Panc1 (cell line): ENCODE measurements around the gene SPC25. TPM values are rescaled to one million over a fixed set of nuclear protein-coding genes. Genes with fewer than 3 reads are reported as not detected.

Experiments
- ATAC-seq: fragments of 200-7000 bp; cut with Tn5 transposase; 2 replicates; pipeline ENCODE4 v1.9.1; 2020; ENCODE audit warnings: mild to moderate bottlenecking, moderate library complexity
- BruUV-seq: library from RNA; stranded (reverse); fragments of 400-500 nt; replicated peaks from 2 replicates; lab custom pipeline; 2021; lab: Mats Ljungman, UMichigan
- CTCF ChIA-PET: fragments of 300-600 bp; sonication (Branson Sonifier 250); formaldehyde crosslinking; loops from one replicate; lab custom pipeline; 2022; ENCODE audit warnings: antibody characterized with exemption; lab: Charles Lee
- POLR2A ChIA-PET: fragments of 300-600 bp; sonication (Branson Sonifier 250); formaldehyde crosslinking; loops from one replicate; lab custom pipeline; 2022; ENCODE audit warnings: antibody characterized with exemption; lab: Charles Lee
- DNase-seq: peaks from one replicate; pipeline ENCODE4 v3.0.0-alpha.2; 2010; ENCODE audit warnings: low read depth, low spot score
- H3K27ac ChIP-seq: 2 replicates; pipeline ENCODE4 v1.5.1; 2011; ENCODE audit warnings: mild to moderate bottlenecking, low read length, inconsistent platforms
- H3K27me3 ChIP-seq: fragments of 200-500 bp; sonication (Bioruptor generic); 2 replicates; pipeline ENCODE4 v1.6.0; 2014; ENCODE audit warnings: low read length, inconsistent platforms; ENCODE audit not compliant: control insufficient read depth, insufficient read depth
- H3K36me3 ChIP-seq: fragments of 200-500 bp; sonication (Bioruptor generic); 2 replicates; pipeline ENCODE4 v1.5.1; 2014; ENCODE audit warnings: inconsistent platforms, mild to moderate bottlenecking, low read length, moderate library complexity; ENCODE audit not compliant: control insufficient read depth, insufficient read depth
- H3K4me1 ChIP-seq: 2 replicates; pipeline ENCODE4 v1.5.1; 2011; ENCODE audit warnings: inconsistent platforms, mild to moderate bottlenecking, low read length, moderate library complexity; ENCODE audit not compliant: control insufficient read depth, insufficient read depth
- H3K4me3 ChIP-seq, 2 experiments: 2 replicates each; pipeline ENCODE4 v1.5.1; 2011 to 2012; ENCODE audit warnings: low read depth in 2 of 2, low read length in 2 of 2, mild to moderate bottlenecking in 2 of 2, inconsistent platforms in 1 of 2, moderate library complexity in 1 of 2
- H3K9me3 ChIP-seq: fragments of 200-500 bp; sonication (Bioruptor generic); 2 replicates; pipeline ENCODE4 v1.5.1; 2014; ENCODE audit warnings: low read depth, mild to moderate bottlenecking, inconsistent platforms, low read length, moderate library complexity; ENCODE audit not compliant: control insufficient read depth, insufficient read depth
- POLR2AphosphoS5 ChIP-seq: IDR thresholded peaks from 2 replicates; pipeline ENCODE4 v1.6.1; 2012; ENCODE audit warnings: mild to moderate bottlenecking, low read depth, low read length, moderate library complexity
- SIN3A ChIP-seq: IDR thresholded peaks from 2 replicates; pipeline ENCODE4 v1.6.1; 2012; ENCODE audit warnings: low read depth, mild to moderate bottlenecking, low read length, moderate library complexity, borderline replicate concordance; ENCODE audit not compliant: insufficient read depth
- TCF7L2 ChIP-seq: IDR thresholded peaks from 2 replicates; pipeline ENCODE4 v1.6.1; 2011; ENCODE audit warnings: mild to moderate bottlenecking, low read depth, low read length, inconsistent platforms
- in situ Hi-C: cut with HindIII; loops from 2 replicates; pipeline ENCODE4 v1.10.0; 2016; ENCODE audit warnings: low sequenced_read_pairs, low pct_unique_long_range_greater_than_20kb
- intact Hi-C: fragments of 100-400 bp; cut with micrococcal nuclease; formaldehyde crosslinking; loops from one replicate; pipeline ENCODE4 v1.10.0; 2022; ENCODE audit not compliant: unreplicated experiment
- total RNA-seq: library from RNA; stranded (reverse); gene quantifications from one replicate; pipeline ENCODE4 v1.2.1, GENCODE V29; 2021; ENCODE audit not compliant: unreplicated experiment
- TF ChIP-seq, protein P1 (sequence below): fragments of 450-650 bp; IDR thresholded peaks from 2 replicates; pipeline ENCODE4 v1.5.1; 2017; ENCODE audit warnings: mild to moderate bottlenecking
- TF ChIP-seq, protein P2 (sequence below), 2 experiments: IDR thresholded peaks; 2 replicates each; pipeline ENCODE4 v1.6.1; 2011 to 2012; ENCODE audit warnings: low read depth in 2 of 2, control low read depth in 1 of 2, low read length in 1 of 2, mild to moderate bottlenecking in 1 of 2, moderate library complexity in 1 of 2; ENCODE audit not compliant: insufficient read depth in 1 of 2

Gene SPC25
- total RNA-seq, 1 experiment from 2014 or later: 21.1 TPM

- BruUV-seq: no TSS peak
- intact Hi-C loops: no loop called here
- no peak overlapping the region for H3K27ac ChIP-seq
These were observed 34.6 kb downstream of the SPC25 start for GRCh38 chr2:168855601-168856000.

GRCh38 chr2:168854651-168855050 is 35.6 kb downstream of the SPC25 start:
- Histone ChIP-seq H3K4me3 (no peak overlapping the region), H3K4me1 (no peaks in the 10 kb centered on the region), H3K27ac (no peak overlapping the region), H3K36me3 (no peaks in the 10 kb centered on the region), H3K27me3 (no peaks in the 10 kb centered on the region), H3K9me3 (no peaks in the 10 kb centered on the region)
- DNase-seq (no peak), ATAC-seq (no peak)
- intact Hi-C loops: no loop called here
- in situ Hi-C loops: no loop called here
- TF ChIP-seq POLR2AphosphoS5 (no peak), TCF7L2 (no peak), SIN3A (no peak)
- TF ChIP-seq, protein P1, sequence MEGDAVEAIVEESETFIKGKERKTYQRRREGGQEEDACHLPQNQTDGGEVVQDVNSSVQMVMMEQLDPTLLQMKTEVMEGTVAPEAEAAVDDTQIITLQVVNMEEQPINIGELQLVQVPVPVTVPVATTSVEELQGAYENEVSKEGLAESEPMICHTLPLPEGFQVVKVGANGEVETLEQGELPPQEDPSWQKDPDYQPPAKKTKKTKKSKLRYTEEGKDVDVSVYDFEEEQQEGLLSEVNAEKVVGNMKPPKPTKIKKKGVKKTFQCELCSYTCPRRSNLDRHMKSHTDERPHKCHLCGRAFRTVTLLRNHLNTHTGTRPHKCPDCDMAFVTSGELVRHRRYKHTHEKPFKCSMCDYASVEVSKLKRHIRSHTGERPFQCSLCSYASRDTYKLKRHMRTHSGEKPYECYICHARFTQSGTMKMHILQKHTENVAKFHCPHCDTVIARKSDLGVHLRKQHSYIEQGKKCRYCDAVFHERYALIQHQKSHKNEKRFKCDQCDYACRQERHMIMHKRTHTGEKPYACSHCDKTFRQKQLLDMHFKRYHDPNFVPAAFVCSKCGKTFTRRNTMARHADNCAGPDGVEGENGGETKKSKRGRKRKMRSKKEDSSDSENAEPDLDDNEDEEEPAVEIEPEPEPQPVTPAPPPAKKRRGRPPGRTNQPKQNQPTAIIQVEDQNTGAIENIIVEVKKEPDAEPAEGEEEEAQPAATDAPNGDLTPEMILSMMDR: no peak
- TF ChIP-seq, protein P2, sequence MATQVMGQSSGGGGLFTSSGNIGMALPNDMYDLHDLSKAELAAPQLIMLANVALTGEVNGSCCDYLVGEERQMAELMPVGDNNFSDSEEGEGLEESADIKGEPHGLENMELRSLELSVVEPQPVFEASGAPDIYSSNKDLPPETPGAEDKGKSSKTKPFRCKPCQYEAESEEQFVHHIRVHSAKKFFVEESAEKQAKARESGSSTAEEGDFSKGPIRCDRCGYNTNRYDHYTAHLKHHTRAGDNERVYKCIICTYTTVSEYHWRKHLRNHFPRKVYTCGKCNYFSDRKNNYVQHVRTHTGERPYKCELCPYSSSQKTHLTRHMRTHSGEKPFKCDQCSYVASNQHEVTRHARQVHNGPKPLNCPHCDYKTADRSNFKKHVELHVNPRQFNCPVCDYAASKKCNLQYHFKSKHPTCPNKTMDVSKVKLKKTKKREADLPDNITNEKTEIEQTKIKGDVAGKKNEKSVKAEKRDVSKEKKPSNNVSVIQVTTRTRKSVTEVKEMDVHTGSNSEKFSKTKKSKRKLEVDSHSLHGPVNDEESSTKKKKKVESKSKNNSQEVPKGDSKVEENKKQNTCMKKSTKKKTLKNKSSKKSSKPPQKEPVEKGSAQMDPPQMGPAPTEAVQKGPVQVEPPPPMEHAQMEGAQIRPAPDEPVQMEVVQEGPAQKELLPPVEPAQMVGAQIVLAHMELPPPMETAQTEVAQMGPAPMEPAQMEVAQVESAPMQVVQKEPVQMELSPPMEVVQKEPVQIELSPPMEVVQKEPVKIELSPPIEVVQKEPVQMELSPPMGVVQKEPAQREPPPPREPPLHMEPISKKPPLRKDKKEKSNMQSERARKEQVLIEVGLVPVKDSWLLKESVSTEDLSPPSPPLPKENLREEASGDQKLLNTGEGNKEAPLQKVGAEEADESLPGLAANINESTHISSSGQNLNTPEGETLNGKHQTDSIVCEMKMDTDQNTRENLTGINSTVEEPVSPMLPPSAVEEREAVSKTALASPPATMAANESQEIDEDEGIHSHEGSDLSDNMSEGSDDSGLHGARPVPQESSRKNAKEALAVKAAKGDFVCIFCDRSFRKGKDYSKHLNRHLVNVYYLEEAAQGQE (IDR thresholded peaks at IDR 0.05; ENCODE audit: insufficient read depth in 1 of 2, low read depth in 2 of 2, low read length in 1 of 2): no peak
- ChIA-PET CTCF (no interaction called here), POLR2A (no interaction called here)
- BruUV-seq: no TSS peak

More at GRCh38 chr2:168855601-168856000, 34.6 kb downstream of the SPC25 start:
- no peaks in the 10 kb centered on the region for H3K36me3 ChIP-seq
- H3K27me3 ChIP-seq: no peaks in the 10 kb centered on the region
- TF ChIP-seq SIN3A (no peak), POLR2AphosphoS5 (no peak), TCF7L2 (no peak)
- TF ChIP-seq, protein P2 (IDR thresholded peaks at IDR 0.05; ENCODE audit: insufficient read depth in 1 of 2, low read depth in 2 of 2, low read length in 1 of 2): no peak
- TF ChIP-seq, protein P1: no peak
- DNase-seq: no peak
- no peak for ATAC-seq
- ChIA-PET POLR2A (no interaction called here), CTCF (no interaction called here)
- no peak overlapping the region for H3K4me3 ChIP-seq
- in situ Hi-C loops: no loop called here
- no peaks in the 10 kb centered on the region for H3K4me1 ChIP-seq
- no peaks in the 10 kb centered on the region for H3K9me3 ChIP-seq
